ENCODE data around the gene SSX5. TPM values are rescaled to one million over a fixed set of nuclear protein-coding genes. Genes with fewer than 3 reads are reported as not detected.
"Not testable (repeated sequence)": the region's sequence is repeated elsewhere in the genome, so short reads cannot be mapped to it uniquely, and the experiment has no call there.

The SSX5 gene
- total RNA-seq (not detected), polyA plus RNA-seq (not detected)

- Histone ChIP-seq H3K9me3 (ENCODE audit: control insufficient read depth in 1 of 2, low read length in 2 of 2) (no peaks in the 10 kb centered on the region), H3K36me3 (ENCODE audit: insufficient read depth, low read length) (no peaks in the 10 kb centered on the region), H3K4me3 (ENCODE audit: low read length in 2 of 2) (no peak within 1 kb of the TSS), H3K4me1 (ENCODE audit: insufficient read depth, low read length) (no peaks in the 10 kb centered on the region), H3K27ac (ENCODE audit: low read depth, low read length) (no peak within 1 kb of the TSS), H3K27me3 (ENCODE audit: insufficient read depth, low read length) (no peaks in the 10 kb centered on the region)
- H3K9me3 Mint-ChIP-seq: no peaks in the 10 kb centered on the region
- POLR2A ChIA-PET (ENCODE audit: partially characterized antibody): no interaction called here
- CTCF ChIA-PET (ENCODE audit: partially characterized antibody): no interaction called here
- H3K27ac Mint-ChIP-seq: peak within 1 kb of the TSS in 1 of 7 donors; percentile 18
- H3K4me1 Mint-ChIP-seq: no peaks in the 10 kb centered on the region
- H3K27me3 Mint-ChIP-seq: peaks cover 0 to 1% of the 10 kb centered on the region in 2 donors
- H3K4me3 Mint-ChIP-seq: no peak within 1 kb of the TSS
- DNase-seq: no peak
- intact Hi-C loops (cut with micrococcal nuclease): no loop called here
- H3K36me3 Mint-ChIP-seq: no peaks in the 10 kb centered on the region
Measured at GRCh38 chrX:48196745-48197201, at the start of gene SSX5. TSS of gene SSX5 (minus strand) at chrX:48196795. CDS start at chrX:48195358, 1,437 bp downstream.

DNA sequence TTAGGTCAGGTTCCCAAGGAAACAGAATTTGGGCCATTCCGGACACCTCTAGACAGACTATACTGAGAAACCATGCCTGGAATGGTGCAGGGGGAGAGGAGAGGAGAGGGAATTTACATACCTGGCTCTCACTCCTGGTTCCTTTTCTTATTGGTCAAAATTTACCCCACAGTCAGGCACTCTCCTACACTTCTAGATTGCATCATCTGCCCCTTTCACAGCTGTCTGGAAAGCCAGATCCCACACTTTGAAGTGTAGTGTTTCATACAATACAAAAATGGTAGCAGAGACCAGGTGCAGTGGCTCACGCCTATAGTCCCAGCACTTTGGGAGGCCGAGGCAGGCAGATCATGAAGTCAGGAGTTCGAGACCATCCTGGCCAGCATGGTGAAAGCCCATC lies 27.6 kb upstream of the SSX5 start:
- H3K36me3 ChIP-seq (ENCODE audit: insufficient read depth, low read length); H3K4me1 Mint-ChIP-seq; H3K9me3 Mint-ChIP-seq; H3K27me3 ChIP-seq (ENCODE audit: insufficient read depth, low read length); CTCF ChIA-PET (ENCODE audit: partially characterized antibody); H3K4me3 Mint-ChIP-seq; H3K36me3 Mint-ChIP-seq; H3K27ac ChIP-seq (ENCODE audit: low read depth, low read length); DNase-seq; H3K4me1 ChIP-seq (ENCODE audit: insufficient read depth, low read length); intact Hi-C loops (cut with micrococcal nuclease); H3K9me3 ChIP-seq (ENCODE audit: control insufficient read depth in 1 of 2, low read length in 2 of 2); H3K4me3 ChIP-seq (ENCODE audit: low read length in 2 of 2); POLR2A ChIA-PET (ENCODE audit: partially characterized antibody); H3K27me3 Mint-ChIP-seq; H3K27ac Mint-ChIP-seq: not testable (repeated sequence)

GRCh38 chrX:48214341-48214740 lies 17.7 kb upstream of the SSX5 start:
- CTCF ChIA-PET (ENCODE audit: partially characterized antibody); H3K9me3 Mint-ChIP-seq; H3K36me3 ChIP-seq (ENCODE audit: insufficient read depth, low read length); H3K27me3 ChIP-seq (ENCODE audit: insufficient read depth, low read length); POLR2A ChIA-PET (ENCODE audit: partially characterized antibody); H3K4me1 Mint-ChIP-seq; intact Hi-C loops (cut with micrococcal nuclease); H3K4me1 ChIP-seq (ENCODE audit: insufficient read depth, low read length); H3K36me3 Mint-ChIP-seq; H3K4me3 Mint-ChIP-seq; DNase-seq; H3K27ac Mint-ChIP-seq; H3K27ac ChIP-seq (ENCODE audit: low read depth, low read length); H3K27me3 Mint-ChIP-seq; H3K4me3 ChIP-seq (ENCODE audit: low read length in 2 of 2); H3K9me3 ChIP-seq (ENCODE audit: control insufficient read depth in 1 of 2, low read length in 2 of 2): not testable (repeated sequence)

DNA sequence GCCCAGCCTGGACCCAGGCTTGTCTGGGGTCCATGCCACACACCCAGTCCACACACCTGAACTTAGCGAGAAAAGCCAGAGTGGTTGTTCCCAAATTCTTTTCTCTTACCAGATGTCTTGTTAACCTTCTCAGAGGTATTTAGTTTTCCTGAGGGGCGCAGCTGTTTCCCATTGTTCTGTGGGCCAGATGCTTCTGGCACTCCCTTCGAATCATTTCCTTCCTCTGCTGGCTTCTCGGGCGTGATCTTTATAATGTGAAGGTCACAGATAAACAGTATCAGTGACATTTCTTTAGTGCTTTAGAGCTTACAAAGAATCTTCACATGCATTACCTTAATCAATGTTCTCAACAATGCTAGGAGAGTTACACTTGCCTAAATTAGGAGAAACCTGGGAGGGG lies 6.6 kb downstream of the SSX5 start:
- H3K36me3 ChIP-seq (ENCODE audit: insufficient read depth, low read length); H3K4me1 ChIP-seq (ENCODE audit: insufficient read depth, low read length); H3K9me3 Mint-ChIP-seq; H3K4me1 Mint-ChIP-seq; H3K27me3 Mint-ChIP-seq; intact Hi-C loops (cut with micrococcal nuclease); CTCF ChIA-PET (ENCODE audit: partially characterized antibody); DNase-seq; H3K4me3 ChIP-seq (ENCODE audit: low read length in 2 of 2); H3K4me3 Mint-ChIP-seq; H3K36me3 Mint-ChIP-seq; H3K9me3 ChIP-seq (ENCODE audit: control insufficient read depth in 1 of 2, low read length in 2 of 2); H3K27me3 ChIP-seq (ENCODE audit: insufficient read depth, low read length); H3K27ac ChIP-seq (ENCODE audit: low read depth, low read length); H3K27ac Mint-ChIP-seq: not testable (repeated sequence)
- POLR2A ChIA-PET (ENCODE audit: partially characterized antibody): interaction anchor here (0.6 kb wide), 1 partner anchor 143 kb away, joined by 3 read pairs; no protein-coding TSS in a partner anchor

DNA sequence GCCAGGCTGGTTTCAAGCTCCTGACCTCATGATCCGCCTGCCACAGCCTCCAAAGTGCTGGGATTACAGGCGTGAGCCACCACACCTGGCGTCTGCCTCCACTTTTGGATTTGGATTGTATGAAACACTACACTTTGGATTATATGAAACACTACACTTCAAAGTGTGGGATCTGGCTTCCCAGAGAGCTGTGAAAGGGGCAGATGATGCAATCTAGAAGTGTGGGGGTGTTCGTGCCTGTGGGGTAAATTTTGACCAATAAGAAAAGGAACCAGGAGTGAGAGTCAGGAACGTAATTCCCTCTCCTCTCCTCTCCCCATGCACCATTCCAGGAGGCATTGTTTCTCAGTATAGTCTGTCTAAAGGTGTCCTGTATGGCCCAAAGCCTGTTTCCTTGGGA lies 14.7 kb downstream of the SSX5 start:
- H3K27ac Mint-ChIP-seq; H3K4me1 Mint-ChIP-seq; H3K4me3 Mint-ChIP-seq; intact Hi-C loops (cut with micrococcal nuclease); H3K4me1 ChIP-seq (ENCODE audit: insufficient read depth, low read length); H3K36me3 ChIP-seq (ENCODE audit: insufficient read depth, low read length); H3K27me3 ChIP-seq (ENCODE audit: insufficient read depth, low read length); H3K27me3 Mint-ChIP-seq; H3K9me3 Mint-ChIP-seq; H3K36me3 Mint-ChIP-seq; CTCF ChIA-PET (ENCODE audit: partially characterized antibody); H3K27ac ChIP-seq (ENCODE audit: low read depth, low read length); H3K9me3 ChIP-seq (ENCODE audit: control insufficient read depth in 1 of 2, low read length in 2 of 2); POLR2A ChIA-PET (ENCODE audit: partially characterized antibody); H3K4me3 ChIP-seq (ENCODE audit: low read length in 2 of 2); DNase-seq: not testable (repeated sequence)

DNA sequence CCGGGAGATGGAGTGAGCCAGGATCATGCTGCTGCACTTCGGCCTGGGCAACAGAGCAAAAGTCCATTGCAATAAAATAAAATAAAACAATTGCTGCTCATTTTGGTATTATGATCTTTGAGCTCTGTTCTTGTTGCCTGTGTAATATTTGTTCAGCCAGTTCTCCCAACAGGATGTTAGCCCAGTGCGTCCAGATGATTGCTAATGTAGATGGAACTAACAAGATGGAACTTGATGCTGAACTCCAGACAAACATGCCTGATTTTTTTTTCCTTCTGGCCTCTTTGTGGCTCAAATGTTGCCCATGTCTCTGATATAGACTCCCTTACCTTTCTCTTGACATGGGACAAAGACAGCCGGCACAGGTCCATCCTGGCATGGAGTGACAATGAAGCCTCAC lies 15.8 kb downstream of the SSX5 start:
- no peak for DNase-seq
- no peak overlapping the region for H3K4me3 ChIP-seq (ENCODE audit: low read length in 2 of 2)
- H3K36me3 ChIP-seq (ENCODE audit: insufficient read depth, low read length): no peaks in the 10 kb centered on the region
- intact Hi-C loops (cut with micrococcal nuclease): no loop called here
- H3K27me3 Mint-ChIP-seq: peaks cover 2 to 8% of the 10 kb centered on the region in 2 donors
- H3K4me3 Mint-ChIP-seq: no peak overlapping the region
- H3K27me3 ChIP-seq (ENCODE audit: insufficient read depth, low read length): no peaks in the 10 kb centered on the region
- H3K9me3 ChIP-seq (ENCODE audit: control insufficient read depth in 1 of 2, low read length in 2 of 2): no peaks in the 10 kb centered on the region
- H3K27ac Mint-ChIP-seq: no peak overlapping the region
- no peaks in the 10 kb centered on the region for H3K36me3 Mint-ChIP-seq
- no peaks in the 10 kb centered on the region for H3K4me1 Mint-ChIP-seq
- ChIA-PET POLR2A (ENCODE audit: partially characterized antibody) (no interaction called here), CTCF (ENCODE audit: partially characterized antibody) (no interaction called here)
- no peaks in the 10 kb centered on the region for H3K4me1 ChIP-seq (ENCODE audit: insufficient read depth, low read length)
- no peak overlapping the region for H3K27ac ChIP-seq (ENCODE audit: low read depth, low read length)
- H3K9me3 Mint-ChIP-seq: no peaks in the 10 kb centered on the region

DNA sequence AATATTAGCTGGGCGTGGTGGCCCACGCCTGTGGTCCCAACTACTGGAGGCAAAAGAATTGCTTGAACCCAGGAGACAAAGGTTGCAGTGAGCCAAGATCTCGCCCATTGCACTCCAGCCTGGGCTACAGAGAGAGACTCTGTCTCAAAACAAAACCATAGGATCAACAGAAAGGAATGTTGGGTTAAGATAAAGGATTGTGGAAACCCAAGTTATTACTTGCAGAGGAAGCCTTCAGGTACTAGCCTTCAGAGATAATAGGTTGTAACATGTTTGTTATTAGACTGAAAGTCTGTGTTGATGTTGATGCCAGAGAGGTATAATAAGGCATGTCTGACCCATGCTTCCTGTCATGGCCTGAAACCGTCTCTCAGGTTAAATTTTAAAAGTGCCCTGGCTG lies 16.9 kb downstream of the SSX5 start:
- H3K27ac Mint-ChIP-seq: no peak overlapping the region
- Histone ChIP-seq H3K4me3 (ENCODE audit: low read length in 2 of 2) (no peak overlapping the region), H3K9me3 (ENCODE audit: control insufficient read depth in 1 of 2, low read length in 2 of 2) (no peaks in the 10 kb centered on the region), H3K4me1 (ENCODE audit: insufficient read depth, low read length) (no peaks in the 10 kb centered on the region), H3K27ac (ENCODE audit: low read depth, low read length) (no peak overlapping the region), H3K27me3 (ENCODE audit: insufficient read depth, low read length) (no peaks in the 10 kb centered on the region), H3K36me3 (ENCODE audit: insufficient read depth, low read length) (no peaks in the 10 kb centered on the region)
- H3K27me3 Mint-ChIP-seq: peaks cover 0 to 4% of the 10 kb centered on the region in 2 donors
- no peak overlapping the region for H3K4me3 Mint-ChIP-seq
- ChIA-PET POLR2A (ENCODE audit: partially characterized antibody) (no interaction called here), CTCF (ENCODE audit: partially characterized antibody) (no interaction called here)
- H3K9me3 Mint-ChIP-seq: no peaks in the 10 kb centered on the region
- no peaks in the 10 kb centered on the region for H3K36me3 Mint-ChIP-seq
- intact Hi-C loops (cut with micrococcal nuclease): no loop called here
- DNase-seq: no peak
- no peaks in the 10 kb centered on the region for H3K4me1 Mint-ChIP-seq

DNA sequence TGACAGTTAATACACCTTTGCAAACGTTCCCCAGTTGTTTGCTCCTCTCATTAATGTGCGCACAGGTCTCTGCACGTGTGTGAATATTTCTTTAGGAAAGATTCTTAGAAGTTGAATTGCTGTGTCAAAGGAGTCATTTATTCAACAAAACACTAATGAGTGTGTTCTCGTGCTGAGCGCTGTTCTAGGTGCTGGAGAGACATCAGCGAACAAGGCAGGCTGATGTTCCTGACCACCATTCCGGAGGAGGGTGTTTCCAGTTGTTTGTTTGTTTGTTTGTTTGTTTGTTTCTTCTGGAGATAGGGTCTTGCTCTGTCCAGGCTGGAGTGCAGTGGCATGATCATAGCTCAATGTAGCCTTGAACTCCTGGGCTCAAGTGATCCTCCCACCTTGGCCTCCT lies 30.3 kb downstream of the SSX5 start:
- POLR2A ChIA-PET (ENCODE audit: partially characterized antibody); H3K4me3 Mint-ChIP-seq; H3K4me3 ChIP-seq (ENCODE audit: low read length in 2 of 2); H3K4me1 Mint-ChIP-seq; H3K36me3 Mint-ChIP-seq; H3K9me3 Mint-ChIP-seq; H3K36me3 ChIP-seq (ENCODE audit: insufficient read depth, low read length); H3K27ac ChIP-seq (ENCODE audit: low read depth, low read length); H3K27me3 ChIP-seq (ENCODE audit: insufficient read depth, low read length); CTCF ChIA-PET (ENCODE audit: partially characterized antibody); DNase-seq; H3K9me3 ChIP-seq (ENCODE audit: control insufficient read depth in 1 of 2, low read length in 2 of 2); intact Hi-C loops (cut with micrococcal nuclease); H3K27me3 Mint-ChIP-seq; H3K4me1 ChIP-seq (ENCODE audit: insufficient read depth, low read length); H3K27ac Mint-ChIP-seq: not testable (repeated sequence)
